ENCODE results near the gene ZNF48. TPM values are rescaled to one million over a fixed set of nuclear protein-coding genes. Genes with fewer than 3 reads are reported as not detected.

The ZNF48 gene
- total RNA-seq (ENCODE audit: insufficient read depth, low replicate concordance): 14.2 TPM

- DNase-seq (ENCODE audit: low spot score): peak; percentile 95
Measured at GRCh38 chr16:30395155-30395991, at the start of gene ZNF48. ZNF48 (plus strand) TSS chr16:30395420; CDS start chr16:30395795, 375 bp downstream.

GRCh38 chr16:30346286-30346685, 48.9 kb upstream of the ZNF48 start:
- no peak for DNase-seq (ENCODE audit: low spot score)

- DNase-seq (ENCODE audit: low spot score): no peak
Measured at GRCh38 chr16:30348113-30348512, 47.1 kb upstream of the ZNF48 start.

GRCh38 chr16:30348929-30349328, 46.3 kb upstream of the ZNF48 start:
- no peak for DNase-seq (ENCODE audit: low spot score)

GRCh38 chr16:30349675-30350074, 45.5 kb upstream of the ZNF48 start:
- no peak for DNase-seq (ENCODE audit: low spot score)

- DNase-seq (ENCODE audit: low spot score): no peak
Measured at GRCh38 chr16:30350134-30350871, 44.9 kb upstream of the ZNF48 start.

GRCh38 chr16:30351001-30351441, 44.2 kb upstream of the ZNF48 start:
- DNase-seq (ENCODE audit: low spot score): no peak

GRCh38 chr16:30351586-30352419, 43.4 kb upstream of the ZNF48 start:
- DNase-seq (ENCODE audit: low spot score): peak; percentile 47

- DNase-seq (ENCODE audit: low spot score): no peak
Measured at GRCh38 chr16:30352488-30353401, 42.5 kb upstream of the ZNF48 start.

GRCh38 chr16:30353438-30354129, 41.6 kb upstream of the ZNF48 start:
- DNase-seq (ENCODE audit: low spot score): no peak

GRCh38 chr16:30354423-30355143, 40.6 kb upstream of the ZNF48 start:
- peak; percentile 13 for DNase-seq (ENCODE audit: low spot score)

GRCh38 chr16:30355144-30355953, 39.9 kb upstream of the ZNF48 start, which contains the start of gene CD2BP2:
CD2BP2 (minus strand) TSS chr16:30355308; CDS start chr16:30354681, 627 bp downstream.
- DNase-seq (ENCODE audit: low spot score): peak; percentile 100

GRCh38 chr16:30355954-30356308, 39.3 kb upstream of the ZNF48 start:
- no peak for DNase-seq (ENCODE audit: low spot score)

GRCh38 chr16:30356401-30357084, 38.7 kb upstream of the ZNF48 start:
- no peak for DNase-seq (ENCODE audit: low spot score)

- DNase-seq (ENCODE audit: low spot score): no peak
Measured at GRCh38 chr16:30357085-30357714, 38.0 kb upstream of the ZNF48 start.

- no peak for DNase-seq (ENCODE audit: low spot score)
Measured at GRCh38 chr16:30357715-30358576, 37.3 kb upstream of the ZNF48 start.

Measured in umbilical cord (tissue), 2 donors.